ENCODE data around the gene TMEM161B.
A peak's percentile ranks its signal among the peaks of the same experiment; 100 is the strongest.
"Not testable (repeated sequence)": the region's sequence is repeated elsewhere in the genome, so short reads cannot be mapped to it uniquely, and the experiment has no call there.

The TMEM161B gene

GRCh38 chr5:88248743-88249540 lies 19.7 kb downstream of the TMEM161B start:
- no peak for DNase-seq (ENCODE audit: low read depth in 2 of 2)

GRCh38 chr5:88248094-88248493 lies 20.6 kb downstream of the TMEM161B start:
- no peak for DNase-seq (ENCODE audit: low read depth in 2 of 2)

- DNase-seq (ENCODE audit: low read depth in 2 of 2), result no peak
These were observed 22.8 kb downstream of the TMEM161B start for GRCh38 chr5:88245893-88246244.

DNA sequence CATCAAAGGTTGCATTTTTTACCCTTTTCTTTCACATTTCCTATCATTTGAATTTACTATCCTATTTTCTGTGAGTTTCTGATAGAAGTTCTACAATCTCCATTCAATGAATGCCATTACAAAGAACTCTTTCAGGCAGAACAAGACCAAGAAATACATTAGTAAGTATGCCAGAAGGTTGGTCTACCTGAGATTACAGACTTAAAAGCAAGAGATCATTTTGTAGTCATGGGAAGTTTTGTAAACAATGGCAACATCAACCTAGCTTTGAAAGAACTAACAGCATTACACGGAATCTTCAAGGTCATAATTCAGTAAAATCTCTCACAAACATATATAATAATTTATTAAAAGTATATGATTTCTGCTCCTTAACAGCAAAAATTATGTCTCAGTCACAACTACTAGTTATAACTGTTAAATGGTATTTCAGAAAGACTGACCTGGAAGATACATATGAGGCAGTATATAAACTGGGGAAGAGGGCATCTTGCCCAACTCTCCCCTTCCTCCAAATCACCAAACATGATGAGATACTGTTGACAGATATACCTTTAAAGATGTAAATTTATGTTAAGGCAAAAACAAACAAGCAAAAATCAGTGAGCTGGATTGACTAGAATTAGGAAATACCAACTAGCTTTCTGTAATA lies 23.3 kb downstream of the TMEM161B start:
- no peak for DNase-seq (ENCODE audit: low read depth in 2 of 2)

DNA sequence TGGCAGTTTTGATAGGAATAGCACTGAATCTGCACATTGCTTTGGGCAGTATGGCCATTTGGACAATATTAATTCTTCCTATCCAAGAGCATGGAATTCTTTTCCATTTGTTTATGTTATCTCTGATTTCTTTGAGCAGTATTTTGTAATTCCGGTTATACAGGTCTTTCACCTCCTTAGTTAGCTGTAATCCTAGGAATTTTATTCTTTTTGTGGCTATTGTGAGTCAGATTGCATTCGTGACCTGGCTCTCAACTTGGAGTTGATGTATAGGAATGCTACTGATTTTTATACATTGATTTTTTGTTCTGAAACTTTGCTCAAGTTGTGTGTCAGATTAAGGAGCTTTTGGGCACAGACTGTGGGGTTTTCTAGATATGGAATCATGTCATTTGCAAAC lies 24.0 kb downstream of the TMEM161B start:
- no peak for DNase-seq (ENCODE audit: low read depth in 2 of 2)

DNA sequence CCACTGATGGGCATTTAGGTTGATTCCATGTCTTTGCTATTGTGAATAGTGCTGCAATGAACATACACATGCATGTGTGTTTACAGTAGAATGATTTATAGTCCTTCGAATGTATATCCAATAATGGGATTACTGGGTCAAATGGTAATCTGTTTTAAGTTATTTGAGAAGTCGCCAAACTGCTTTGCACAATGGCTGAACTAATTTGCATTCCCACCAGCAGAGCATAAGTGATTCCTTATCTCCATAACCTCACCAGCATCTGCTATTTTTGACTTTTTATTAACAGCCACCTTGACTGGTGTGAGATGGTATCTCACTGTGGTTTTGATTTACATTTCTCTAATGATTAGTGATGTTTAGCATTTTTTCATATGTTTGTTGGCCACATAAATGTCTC lies 25.2 kb downstream of the TMEM161B start:
- not testable (repeated sequence) for DNase-seq (ENCODE audit: low read depth in 2 of 2)

- no peak for DNase-seq (ENCODE audit: low read depth in 2 of 2)
These were observed 29.9 kb downstream of the TMEM161B start for GRCh38 chr5:88238732-88239131.

DNA sequence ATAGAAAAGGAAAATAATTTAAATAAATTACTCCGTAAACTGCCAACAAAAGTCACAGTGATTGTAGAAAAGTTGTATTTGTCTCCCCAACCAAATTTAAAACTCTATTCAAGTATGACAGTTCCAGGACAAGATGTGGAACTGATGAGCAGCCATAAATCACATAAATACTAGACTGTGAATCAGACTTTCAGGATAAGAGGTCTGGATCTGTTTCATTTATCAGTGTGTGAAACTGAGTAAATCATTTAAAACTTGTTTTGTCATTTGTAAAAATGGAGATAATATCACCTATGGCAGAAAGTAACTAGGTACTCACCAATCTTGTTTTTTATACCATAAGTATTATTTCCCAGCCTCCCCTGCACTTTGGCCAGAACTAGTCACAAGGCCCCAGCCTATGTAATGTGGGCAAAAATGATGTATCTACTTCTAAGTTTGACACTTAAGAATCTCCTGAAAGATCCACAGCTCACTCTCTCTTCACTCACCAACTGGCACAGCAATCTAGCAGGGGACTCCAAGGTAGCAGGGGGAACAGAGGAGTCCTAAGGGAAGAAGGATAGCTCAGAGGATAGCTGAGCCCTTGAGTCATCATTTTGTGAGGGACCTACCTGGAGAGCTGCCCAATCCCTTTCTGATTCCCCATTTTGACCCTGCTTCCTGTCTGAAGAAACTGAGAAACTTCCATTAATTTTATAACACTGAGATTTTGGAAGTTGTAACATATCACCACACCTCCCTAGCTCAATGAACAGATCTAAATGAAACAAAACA lies 31.6 kb downstream of the TMEM161B start:
- DNase-seq (ENCODE audit: low read depth in 2 of 2), result no peak

GRCh38 chr5:88235828-88236227 lies 32.8 kb downstream of the TMEM161B start:
- no peak for DNase-seq (ENCODE audit: low read depth in 2 of 2)

GRCh38 chr5:88235346-88235745 lies 33.3 kb downstream of the TMEM161B start:
- DNase-seq (ENCODE audit: low read depth in 2 of 2), result no peak

GRCh38 chr5:88230546-88231066 lies 38.0 kb downstream of the TMEM161B start:
- no peak for DNase-seq (ENCODE audit: low read depth in 2 of 2)

- no peak for DNase-seq (ENCODE audit: low read depth in 2 of 2)
These were observed 41.7 kb downstream of the TMEM161B start for GRCh38 chr5:88226881-88227450.

DNA sequence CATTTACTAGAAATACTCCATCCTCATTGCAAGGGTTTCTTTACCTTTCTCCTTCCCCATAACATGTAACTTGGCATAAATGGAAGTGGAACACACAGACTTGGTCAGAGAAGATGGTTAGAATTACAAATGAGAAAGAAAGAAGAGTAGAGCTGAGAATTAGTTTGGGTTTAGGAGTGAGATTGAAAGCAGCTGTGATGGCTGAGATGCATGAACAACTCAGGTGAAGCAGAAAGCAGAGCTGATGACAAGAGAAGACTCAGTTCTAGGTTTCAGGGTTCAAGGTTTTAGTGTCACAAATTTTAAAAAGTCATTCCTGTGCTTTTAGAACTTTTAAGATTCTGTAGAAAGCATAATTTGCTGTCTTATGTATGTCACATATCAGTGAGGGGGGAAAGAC lies 54.0 kb downstream of the TMEM161B start:
- no peak for DNase-seq (ENCODE audit: low read depth in 2 of 2)

GRCh38 chr5:88207575-88207974 lies 61.1 kb downstream of the TMEM161B start:
- no peak for DNase-seq (ENCODE audit: low read depth in 2 of 2)

GRCh38 chr5:88203981-88204750 lies 64.5 kb downstream of the TMEM161B start:
- peak; percentile 25 to 35 for DNase-seq (ENCODE audit: low read depth in 2 of 2)

GRCh38 chr5:88195636-88196035 lies 73.0 kb downstream of the TMEM161B start:
- no peak for DNase-seq (ENCODE audit: low read depth in 2 of 2)

DNA sequence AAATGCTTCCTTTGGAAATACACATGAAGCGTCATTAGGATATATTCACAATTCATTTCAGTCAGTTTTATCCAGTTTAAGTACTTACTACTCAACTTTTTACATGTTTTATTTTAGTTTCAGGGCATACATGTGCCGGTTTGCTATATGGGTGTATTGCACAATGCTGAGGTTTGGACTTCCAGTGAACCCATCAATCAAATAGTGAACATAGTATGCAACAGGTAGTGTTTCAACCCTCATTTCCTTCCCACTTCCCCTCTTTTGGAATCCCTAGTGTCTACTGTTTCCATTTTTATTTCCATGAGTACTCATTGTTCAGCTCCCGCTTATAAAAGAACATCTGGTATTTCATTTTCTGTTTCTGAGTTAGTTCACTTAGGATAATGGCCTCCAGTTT lies 74.7 kb downstream of the TMEM161B start:
- DNase-seq (ENCODE audit: low read depth in 2 of 2), result no peak

DNA sequence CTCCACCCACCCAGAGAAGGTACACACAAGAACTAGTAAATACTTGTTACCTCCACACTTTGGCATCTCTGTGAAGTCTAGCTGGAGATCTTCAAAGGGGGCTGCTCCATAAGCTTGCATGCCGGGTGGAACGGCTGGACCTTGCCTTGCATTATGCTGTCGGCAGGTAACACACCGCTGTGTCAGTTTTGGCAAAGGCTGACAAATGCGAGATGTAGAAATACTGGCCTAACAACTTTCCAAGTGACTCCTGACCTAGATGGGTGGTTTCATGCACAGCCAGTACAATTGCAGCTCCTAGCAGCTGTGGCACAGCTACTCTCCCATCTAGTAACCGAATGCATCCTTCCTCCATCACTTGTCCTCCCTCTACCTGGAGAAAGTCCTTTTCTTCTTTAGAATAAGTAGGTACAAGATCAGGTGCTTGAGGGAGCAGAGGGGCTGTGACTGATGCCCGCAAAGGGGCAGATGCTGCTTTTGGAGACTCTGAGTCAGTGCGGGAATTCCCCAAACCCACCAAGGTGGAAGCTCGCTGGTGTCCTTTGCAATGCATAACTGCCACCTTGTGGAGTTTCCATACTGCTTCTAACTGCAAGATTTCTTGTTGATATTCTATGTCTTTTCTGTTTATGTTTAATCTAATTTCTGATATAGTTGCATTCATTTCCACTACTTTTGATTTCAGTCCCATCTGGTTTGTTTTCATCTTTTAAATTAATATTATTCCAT lies 78.4 kb downstream of the TMEM161B start:
- peak; percentile 23 to 28 for DNase-seq (ENCODE audit: low read depth in 2 of 2)

- DNase-seq (ENCODE audit: low read depth in 2 of 2), result not testable (repeated sequence)
These were observed 79.2 kb downstream of the TMEM161B start for GRCh38 chr5:88189484-88189883.

DNA sequence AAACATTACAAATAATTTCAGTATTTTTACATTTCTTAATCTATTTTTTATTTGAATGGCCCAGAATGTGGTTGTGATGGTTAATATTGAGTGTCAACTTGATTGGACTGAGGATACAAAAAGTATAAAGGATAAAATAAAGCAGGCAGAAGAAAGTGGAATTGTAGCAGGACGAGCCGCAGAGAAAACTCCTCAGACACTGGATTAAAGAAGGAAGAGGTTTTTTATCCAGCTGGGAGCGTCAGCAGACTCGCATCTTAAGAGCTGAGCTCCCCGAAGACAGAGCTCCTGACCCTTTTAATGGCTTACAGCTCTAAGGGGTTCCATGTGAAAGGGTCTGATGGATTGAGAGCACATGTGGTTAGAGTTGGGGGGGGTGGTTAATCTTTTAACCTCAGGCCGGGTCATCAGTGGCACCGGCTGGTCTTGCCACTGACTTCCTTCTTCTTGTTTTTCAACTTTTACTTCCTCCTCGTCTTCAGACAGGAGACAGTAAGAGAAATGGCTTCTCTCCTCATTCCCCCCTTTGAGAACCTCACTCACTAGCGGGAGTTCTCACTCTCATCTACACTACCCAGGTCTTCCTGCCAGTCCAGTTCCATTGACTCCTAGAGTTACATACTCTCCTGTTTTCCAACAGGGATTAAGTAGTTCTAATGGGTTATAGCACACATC lies 80.0 kb downstream of the TMEM161B start:
- no peak for DNase-seq (ENCODE audit: low read depth in 2 of 2)
